ENCODE data around the gene RHOBTB1.
A peak's percentile ranks its signal among the peaks of the same experiment; 100 is the strongest.

RHOBTB1 gene

DNA sequence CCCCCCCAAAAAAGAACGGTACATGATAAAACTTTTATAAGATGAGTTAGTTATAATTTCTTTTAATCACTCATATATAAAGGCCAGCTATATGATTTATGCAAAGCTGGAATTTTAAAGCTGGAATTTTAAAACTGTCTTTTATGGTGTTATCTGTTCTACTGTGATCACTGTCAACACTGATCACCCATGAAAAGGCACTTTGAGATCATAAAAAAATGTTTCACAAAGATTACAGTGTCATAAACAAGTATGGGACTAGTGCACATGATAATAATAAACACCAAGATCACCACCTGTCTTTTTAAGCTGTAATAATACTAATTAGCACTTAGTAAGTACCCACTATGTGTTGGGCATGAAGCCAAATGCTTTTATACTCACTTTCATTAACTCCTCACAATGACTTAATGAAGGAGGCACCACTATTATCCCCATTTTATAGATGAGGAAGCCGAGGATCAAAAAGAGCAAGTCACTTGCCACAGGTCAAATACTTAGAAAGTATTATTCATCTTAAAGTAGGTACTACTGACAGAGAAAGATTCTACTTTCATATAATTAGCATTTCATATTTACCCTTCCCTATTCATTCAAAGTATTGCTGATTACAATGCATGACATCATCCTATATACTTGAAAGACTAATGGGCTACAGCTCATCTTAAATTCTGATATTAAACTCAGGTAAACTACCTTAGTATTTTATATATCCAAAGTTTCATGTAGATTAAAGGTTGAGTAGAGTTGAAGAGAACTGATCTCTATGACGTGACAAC lies 8.3 kb upstream of the RHOBTB1 start:
- Histone ChIP-seq H3K27ac (no peak overlapping the region), H3K4me3 (ENCODE audit: low read depth, low read length) (no peak overlapping the region), H3K9me3 (ENCODE audit: severe bottlenecking) (no peaks in the 10 kb centered on the region), H3K36me3 (no peaks in the 10 kb centered on the region), H3K27me3 (ENCODE audit: insufficient read depth, low read depth, severe bottlenecking) (no peaks in the 10 kb centered on the region)
- TF ChIP-seq, protein P1, sequence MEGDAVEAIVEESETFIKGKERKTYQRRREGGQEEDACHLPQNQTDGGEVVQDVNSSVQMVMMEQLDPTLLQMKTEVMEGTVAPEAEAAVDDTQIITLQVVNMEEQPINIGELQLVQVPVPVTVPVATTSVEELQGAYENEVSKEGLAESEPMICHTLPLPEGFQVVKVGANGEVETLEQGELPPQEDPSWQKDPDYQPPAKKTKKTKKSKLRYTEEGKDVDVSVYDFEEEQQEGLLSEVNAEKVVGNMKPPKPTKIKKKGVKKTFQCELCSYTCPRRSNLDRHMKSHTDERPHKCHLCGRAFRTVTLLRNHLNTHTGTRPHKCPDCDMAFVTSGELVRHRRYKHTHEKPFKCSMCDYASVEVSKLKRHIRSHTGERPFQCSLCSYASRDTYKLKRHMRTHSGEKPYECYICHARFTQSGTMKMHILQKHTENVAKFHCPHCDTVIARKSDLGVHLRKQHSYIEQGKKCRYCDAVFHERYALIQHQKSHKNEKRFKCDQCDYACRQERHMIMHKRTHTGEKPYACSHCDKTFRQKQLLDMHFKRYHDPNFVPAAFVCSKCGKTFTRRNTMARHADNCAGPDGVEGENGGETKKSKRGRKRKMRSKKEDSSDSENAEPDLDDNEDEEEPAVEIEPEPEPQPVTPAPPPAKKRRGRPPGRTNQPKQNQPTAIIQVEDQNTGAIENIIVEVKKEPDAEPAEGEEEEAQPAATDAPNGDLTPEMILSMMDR (IDR thresholded peaks at IDR 0.05; ENCODE audit: low read depth, low read length), result no peak
- no peak for DNase-seq

DNA sequence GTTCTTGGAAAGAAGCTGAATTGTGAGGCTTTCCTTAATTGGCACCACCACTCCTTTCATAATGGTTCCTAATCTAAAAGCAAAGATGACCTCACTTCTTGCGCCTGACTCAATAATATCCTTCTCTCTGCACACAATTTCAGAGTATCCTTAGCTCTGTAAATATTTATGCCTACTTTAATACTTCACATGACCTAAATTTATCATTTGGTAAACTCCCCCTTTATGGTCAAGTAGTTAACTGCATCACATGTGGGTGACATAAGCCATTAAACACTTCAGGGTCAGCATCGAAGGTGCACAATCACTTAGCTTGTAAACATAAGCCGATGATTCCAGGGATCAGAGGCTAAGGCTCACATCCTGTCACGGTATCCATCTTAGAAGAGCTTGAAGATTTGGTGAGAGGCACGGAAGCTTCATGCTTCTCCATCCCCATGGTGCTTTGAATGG lies 7.3 kb upstream of the RHOBTB1 start:
- H3K36me3 ChIP-seq, result no peaks in the 10 kb centered on the region
- no peaks in the 10 kb centered on the region for H3K27me3 ChIP-seq (ENCODE audit: insufficient read depth, low read depth, severe bottlenecking)
- TF ChIP-seq, protein P1 (IDR thresholded peaks at IDR 0.05; ENCODE audit: low read depth, low read length), result no peak
- no peak overlapping the region for H3K27ac ChIP-seq
- peak; percentile 67 for DNase-seq
- no peaks in the 10 kb centered on the region for H3K9me3 ChIP-seq (ENCODE audit: severe bottlenecking)
- no peak overlapping the region for H3K4me3 ChIP-seq (ENCODE audit: low read depth, low read length)

GRCh38 chr10:60950300-60950699 lies 6.3 kb upstream of the RHOBTB1 start:
- TF ChIP-seq, protein P1 (IDR thresholded peaks at IDR 0.05; ENCODE audit: low read depth, low read length), result no peak
- DNase-seq, result no peak
- Histone ChIP-seq H3K9me3 (ENCODE audit: severe bottlenecking) (no peaks in the 10 kb centered on the region), H3K27ac (no peak overlapping the region), H3K4me3 (ENCODE audit: low read depth, low read length) (no peak overlapping the region), H3K36me3 (no peaks in the 10 kb centered on the region), H3K27me3 (ENCODE audit: insufficient read depth, low read depth, severe bottlenecking) (no peaks in the 10 kb centered on the region)

- TF ChIP-seq, protein P1 (IDR thresholded peaks at IDR 0.05; ENCODE audit: low read depth, low read length), result no peak
- Histone ChIP-seq H3K9me3 (ENCODE audit: severe bottlenecking) (no peaks in the 10 kb centered on the region), H3K4me3 (ENCODE audit: low read depth, low read length) (no peak overlapping the region), H3K36me3 (no peaks in the 10 kb centered on the region), H3K27me3 (ENCODE audit: insufficient read depth, low read depth, severe bottlenecking) (no peaks in the 10 kb centered on the region), H3K27ac (no peak overlapping the region)
- no peak for DNase-seq
Measured at GRCh38 chr10:60948851-60949250, 4.9 kb upstream of the RHOBTB1 start.

DNA sequence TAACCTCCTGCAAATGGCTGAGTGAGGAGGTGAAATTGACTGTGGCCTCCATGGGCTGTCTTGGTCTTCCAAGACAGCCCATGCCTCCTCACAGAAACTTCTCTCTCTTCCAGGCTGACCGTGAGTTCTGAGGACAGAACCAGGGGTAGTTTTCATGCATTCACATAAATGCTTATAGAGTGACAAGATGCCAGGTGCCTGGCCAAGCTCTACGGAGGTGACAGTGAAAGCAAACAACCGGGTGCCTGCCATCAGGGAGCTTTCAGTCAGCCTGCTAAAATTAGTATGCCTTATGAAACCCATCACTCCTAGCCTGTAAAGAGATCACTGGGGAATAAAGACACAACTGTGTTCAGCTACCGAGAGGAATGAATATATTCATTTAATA lies 919 bp upstream of the RHOBTB1 start:
- H3K9me3 ChIP-seq (ENCODE audit: severe bottlenecking), result no peaks in the 10 kb centered on the region
- H3K27me3 ChIP-seq (ENCODE audit: insufficient read depth, low read depth, severe bottlenecking), result no peaks in the 10 kb centered on the region
- H3K27ac ChIP-seq, result peak overlapping the region; percentile 96
- H3K36me3 ChIP-seq, result no peaks in the 10 kb centered on the region
- TF ChIP-seq, protein P1 (IDR thresholded peaks at IDR 0.05; ENCODE audit: low read depth, low read length), result no peak
- no peak for DNase-seq
- peak overlapping the region; percentile 96 for H3K4me3 ChIP-seq (ENCODE audit: low read depth, low read length)

Data from WERI-Rb-1 (cell line).